ENCODE measurements around the gene ASB1.
"Not testable (repeated sequence)": the region's sequence is repeated elsewhere in the genome, so short reads cannot be mapped to it uniquely, and the experiment has no call there.

The ASB1 gene

GRCh38 chr2:238404406-238405216 is 22.1 kb upstream of the ASB1 start:
- DNase-seq (ENCODE audit: low read depth in 1 of 2, low spot score in 1 of 2) = no peak

GRCh38 chr2:238405217-238405555 is 21.5 kb upstream of the ASB1 start:
- DNase-seq (ENCODE audit: low read depth in 1 of 2, low spot score in 1 of 2) = not testable (repeated sequence)

GRCh38 chr2:238406221-238406997 is 20.3 kb upstream of the ASB1 start:
- no peak for DNase-seq (ENCODE audit: low read depth in 1 of 2, low spot score in 1 of 2)

GRCh38 chr2:238406998-238407285 is 19.8 kb upstream of the ASB1 start:
- no peak for DNase-seq (ENCODE audit: low read depth in 1 of 2, low spot score in 1 of 2)

GRCh38 chr2:238407566-238407965 is 19.2 kb upstream of the ASB1 start:
- no peak for DNase-seq (ENCODE audit: low read depth in 1 of 2, low spot score in 1 of 2)

GRCh38 chr2:238408615-238409340 is 17.9 kb upstream of the ASB1 start:
- DNase-seq (ENCODE audit: low read depth in 1 of 2, low spot score in 1 of 2) = no peak

- no peak for DNase-seq (ENCODE audit: low read depth in 1 of 2, low spot score in 1 of 2)
Observed at GRCh38 chr2:238409341-238410199, 17.2 kb upstream of the ASB1 start.

- DNase-seq (ENCODE audit: low read depth in 1 of 2, low spot score in 1 of 2) = no peak
Observed at GRCh38 chr2:238412067-238412767, 14.5 kb upstream of the ASB1 start.

GRCh38 chr2:238413368-238413767 is 13.4 kb upstream of the ASB1 start:
- DNase-seq (ENCODE audit: low read depth in 1 of 2, low spot score in 1 of 2) = no peak

- no peak for DNase-seq (ENCODE audit: low read depth in 1 of 2, low spot score in 1 of 2)
Observed at GRCh38 chr2:238415036-238415764, 11.5 kb upstream of the ASB1 start.

- DNase-seq (ENCODE audit: low read depth in 1 of 2, low spot score in 1 of 2) = no peak
Observed at GRCh38 chr2:238415893-238416292, 10.8 kb upstream of the ASB1 start.

GRCh38 chr2:238418196-238418998 is 8.3 kb upstream of the ASB1 start:
- DNase-seq (ENCODE audit: low read depth in 1 of 2, low spot score in 1 of 2) = no peak

GRCh38 chr2:238418999-238419546 is 7.7 kb upstream of the ASB1 start:
- DNase-seq (ENCODE audit: low read depth in 1 of 2, low spot score in 1 of 2) = no peak

GRCh38 chr2:238420442-238420841 is 6.3 kb upstream of the ASB1 start:
- no peak for DNase-seq (ENCODE audit: low read depth in 1 of 2, low spot score in 1 of 2)

- DNase-seq (ENCODE audit: low read depth in 1 of 2, low spot score in 1 of 2) = no peak
Observed at GRCh38 chr2:238420878-238421694, 5.6 kb upstream of the ASB1 start.

GRCh38 chr2:238421695-238422035 is 5.1 kb upstream of the ASB1 start:
- DNase-seq (ENCODE audit: low read depth in 1 of 2, low spot score in 1 of 2) = no peak

GRCh38 chr2:238422285-238422684 is 4.4 kb upstream of the ASB1 start:
- no peak for DNase-seq (ENCODE audit: low read depth in 1 of 2, low spot score in 1 of 2)

GRCh38 chr2:238422940-238423339 is 3.8 kb upstream of the ASB1 start:
- DNase-seq (ENCODE audit: low read depth in 1 of 2, low spot score in 1 of 2) = no peak

Measured in activated T-helper 1 cell treated with anti-CD3 and anti-CD28 coated beads, Interleukin-2, amount 50 U/mL, for 16 hours (primary cell).